Chondrocyte (in vitro differentiated cells): ENCODE measurements around the gene MRPL10. TPM values are rescaled to one million over a fixed set of nuclear protein-coding genes. Genes with fewer than 3 reads are reported as not detected.
"Not testable (repeated sequence)": the region's sequence is repeated elsewhere in the genome, so short reads cannot be mapped to it uniquely, and the experiment has no call there.

Source experiments
- DNase-seq: peaks from one replicate; pipeline ENCODE4 v3.0.0; 2021; ENCODE audit warnings: mixed read lengths, low spot score
- H3K27ac Mint-ChIP-seq: one replicate; pipeline ENCODE4 v1.8.0; 2021; ENCODE audit warnings: mild to moderate bottlenecking, moderate library complexity, mixed read lengths; ENCODE audit not compliant: unreplicated experiment
- H3K27me3 Mint-ChIP-seq: 2 replicates; pipeline ENCODE4 v1.8.0; 2021; ENCODE audit warnings: low read depth, mixed read lengths
- H3K36me3 Mint-ChIP-seq: 2 replicates; pipeline ENCODE4 v1.8.0; 2021; ENCODE audit warnings: low read depth, mixed read lengths
- H3K4me1 Mint-ChIP-seq: 2 replicates; pipeline ENCODE4 v1.8.0; 2021; ENCODE audit warnings: low read depth, mild to moderate bottlenecking, mixed read lengths
- H3K4me3 Mint-ChIP-seq: one replicate; pipeline ENCODE4 v1.8.0; 2021; ENCODE audit warnings: mild to moderate bottlenecking, moderate library complexity, mixed read lengths; ENCODE audit not compliant: unreplicated experiment
- H3K9me3 Mint-ChIP-seq: 2 replicates; pipeline ENCODE4 v1.8.0; 2021; ENCODE audit warnings: low read depth, mixed read lengths
- total RNA-seq: library from RNA; stranded (reverse); gene quantifications from 3 replicates; pipeline ENCODE4 v1.2.1, GENCODE V29; 2021
- TF ChIP-seq, protein P1 (sequence below): fragments of 200-600 bp; sonication (generic); IDR thresholded peaks from 2 replicates; pipeline ENCODE4 v1.5.0; 2021; ENCODE audit warnings: antibody characterized with exemption, mild to moderate bottlenecking, moderate library complexity

The MRPL10 gene
- total RNA-seq, 1 donor from 2014 or later: 25.4 TPM

DNA sequence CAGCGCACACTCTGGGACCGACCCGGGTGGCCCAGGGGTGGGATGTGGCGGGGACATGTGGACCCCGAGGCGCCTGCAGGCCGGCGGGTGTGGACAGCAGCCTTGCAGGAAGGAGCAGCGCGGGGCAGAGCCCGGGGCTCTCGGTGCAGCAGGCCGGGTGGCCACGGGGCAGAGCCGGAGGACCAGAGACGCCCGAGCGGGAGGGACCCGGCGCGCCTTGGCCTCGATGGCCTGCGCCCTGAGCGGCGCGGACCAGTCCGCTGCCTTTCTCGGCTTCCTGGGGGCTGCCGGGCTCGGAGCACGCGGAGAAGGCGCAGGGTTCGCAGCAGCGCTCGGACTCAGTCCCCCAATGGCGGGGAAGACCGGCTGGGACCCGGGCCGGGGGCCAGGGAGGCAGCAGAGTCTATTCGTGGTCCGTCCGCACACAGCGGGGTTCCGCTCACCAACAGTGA, 53.1 kb downstream of the MRPL10 start:
- Mint-ChIP-seq H3K4me1 (no peaks in the 10 kb centered on the region), H3K27me3 (peaks cover 59% of the 10 kb centered on the region), H3K9me3 (no peaks in the 10 kb centered on the region), H3K4me3 (no peak overlapping the region), H3K27ac (no peak overlapping the region), H3K36me3 (no peaks in the 10 kb centered on the region)
- TF ChIP-seq, protein P1, sequence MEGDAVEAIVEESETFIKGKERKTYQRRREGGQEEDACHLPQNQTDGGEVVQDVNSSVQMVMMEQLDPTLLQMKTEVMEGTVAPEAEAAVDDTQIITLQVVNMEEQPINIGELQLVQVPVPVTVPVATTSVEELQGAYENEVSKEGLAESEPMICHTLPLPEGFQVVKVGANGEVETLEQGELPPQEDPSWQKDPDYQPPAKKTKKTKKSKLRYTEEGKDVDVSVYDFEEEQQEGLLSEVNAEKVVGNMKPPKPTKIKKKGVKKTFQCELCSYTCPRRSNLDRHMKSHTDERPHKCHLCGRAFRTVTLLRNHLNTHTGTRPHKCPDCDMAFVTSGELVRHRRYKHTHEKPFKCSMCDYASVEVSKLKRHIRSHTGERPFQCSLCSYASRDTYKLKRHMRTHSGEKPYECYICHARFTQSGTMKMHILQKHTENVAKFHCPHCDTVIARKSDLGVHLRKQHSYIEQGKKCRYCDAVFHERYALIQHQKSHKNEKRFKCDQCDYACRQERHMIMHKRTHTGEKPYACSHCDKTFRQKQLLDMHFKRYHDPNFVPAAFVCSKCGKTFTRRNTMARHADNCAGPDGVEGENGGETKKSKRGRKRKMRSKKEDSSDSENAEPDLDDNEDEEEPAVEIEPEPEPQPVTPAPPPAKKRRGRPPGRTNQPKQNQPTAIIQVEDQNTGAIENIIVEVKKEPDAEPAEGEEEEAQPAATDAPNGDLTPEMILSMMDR: no peak
- no peak for DNase-seq

DNA sequence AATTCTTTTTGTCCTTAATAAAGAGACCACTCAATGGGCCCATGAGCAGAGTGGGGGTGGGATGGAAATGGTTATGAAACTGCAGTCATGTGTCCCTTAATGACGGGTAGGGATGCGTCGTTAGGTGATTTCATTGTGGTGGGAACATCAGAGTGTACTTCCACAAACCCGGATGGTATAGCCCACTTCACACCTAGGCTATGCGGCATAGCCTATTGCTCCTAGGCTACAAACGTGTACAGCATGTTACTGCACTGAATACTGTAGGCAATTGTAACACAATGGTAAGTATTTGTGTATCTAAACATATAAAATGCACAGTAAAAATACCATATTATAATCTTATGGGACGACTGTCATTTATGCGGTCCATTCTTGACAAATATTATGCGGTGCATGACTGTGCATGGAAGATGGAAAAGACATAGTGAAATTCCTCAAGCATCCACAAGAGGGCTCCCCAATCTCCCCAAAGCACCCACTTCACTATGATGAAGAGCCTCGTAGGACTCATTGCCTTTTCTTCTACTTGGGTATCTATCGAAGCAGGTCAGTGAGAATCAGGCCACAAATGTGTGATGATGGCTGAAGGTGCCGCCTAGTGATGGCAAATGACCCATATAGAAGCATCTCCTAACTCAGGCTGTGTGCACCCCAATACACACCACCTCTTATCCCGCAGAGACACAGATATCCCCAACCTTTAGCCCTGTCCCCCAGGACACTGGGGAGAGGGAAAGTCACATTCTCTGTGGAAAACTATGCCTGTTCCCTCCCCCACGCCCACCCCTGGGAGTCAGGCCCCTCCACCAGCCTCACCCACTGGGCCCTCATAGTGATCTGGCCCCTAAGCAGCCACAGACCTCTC, 54.8 kb downstream of the MRPL10 start:
- Mint-ChIP-seq H3K27ac (no peak overlapping the region), H3K9me3 (no peaks in the 10 kb centered on the region), H3K4me1 (no peaks in the 10 kb centered on the region), H3K36me3 (no peaks in the 10 kb centered on the region), H3K27me3 (peaks cover 50% of the 10 kb centered on the region), H3K4me3 (no peak overlapping the region)
- no peak for DNase-seq
- TF ChIP-seq, protein P1: peak; percentile 82

DNA sequence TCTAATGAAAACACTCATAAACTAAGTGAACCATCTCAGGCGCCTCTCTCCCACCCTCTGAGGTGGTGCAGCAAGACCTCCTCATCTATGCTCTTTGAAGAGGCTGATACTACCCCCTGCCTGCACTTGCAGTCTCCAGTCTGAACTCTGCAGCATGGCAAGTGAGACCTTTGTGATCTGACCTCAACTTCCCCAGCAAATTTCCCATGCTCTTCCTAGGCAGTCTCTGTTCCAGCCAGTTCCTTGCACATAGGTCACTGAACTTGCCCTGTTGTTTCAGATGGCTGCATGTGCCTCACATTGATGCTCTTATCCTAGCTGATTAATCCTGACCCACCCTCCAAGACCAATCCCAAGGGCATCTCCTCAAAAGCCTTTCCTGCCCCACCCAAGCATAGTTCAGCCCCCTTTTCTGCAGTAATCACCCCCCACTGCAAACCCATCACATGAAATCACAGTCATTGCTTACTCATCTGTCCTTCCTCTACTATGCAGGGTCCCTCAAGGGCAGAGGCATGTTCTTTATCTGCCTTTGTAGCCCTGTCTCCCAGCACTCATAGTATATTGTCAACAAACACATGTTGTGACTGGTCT, 56.3 kb downstream of the MRPL10 start:
- Mint-ChIP-seq H3K36me3 (peaks cover 2% of the 10 kb centered on the region), H3K27me3 (peaks cover 40% of the 10 kb centered on the region), H3K4me1 (no peaks in the 10 kb centered on the region), H3K9me3 (peaks cover 6% of the 10 kb centered on the region), H3K27ac (no peak overlapping the region), H3K4me3 (no peak overlapping the region)
- TF ChIP-seq, protein P1: no peak
- no peak for DNase-seq

DNA sequence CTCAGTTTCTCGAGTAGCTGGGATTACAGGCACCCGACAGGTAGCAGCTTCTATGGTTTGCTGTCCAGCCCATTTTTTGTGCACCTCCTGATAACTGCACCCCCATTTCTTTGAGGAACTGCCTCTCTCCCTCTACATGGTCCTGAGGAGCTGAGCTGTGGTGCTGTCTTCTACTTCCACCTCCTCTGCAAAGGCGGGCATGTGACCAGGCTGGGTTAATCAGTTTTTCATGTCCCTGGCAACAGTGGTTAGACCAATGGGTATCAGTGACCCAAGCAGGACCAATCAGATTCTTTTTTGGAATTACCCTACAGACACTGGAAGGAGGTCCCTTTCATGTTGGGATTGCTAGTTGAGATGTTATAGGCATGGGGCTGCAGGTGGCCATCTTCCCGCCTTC, 57.0 kb downstream of the MRPL10 start:
- Mint-ChIP-seq H3K9me3 (peaks cover 11% of the 10 kb centered on the region), H3K4me1 (no peaks in the 10 kb centered on the region), H3K36me3 (peaks cover 2% of the 10 kb centered on the region), H3K4me3 (no peak overlapping the region), H3K27me3 (peaks cover 39% of the 10 kb centered on the region), H3K27ac (no peak overlapping the region)
- TF ChIP-seq, protein P1: no peak
- DNase-seq: no peak

DNA sequence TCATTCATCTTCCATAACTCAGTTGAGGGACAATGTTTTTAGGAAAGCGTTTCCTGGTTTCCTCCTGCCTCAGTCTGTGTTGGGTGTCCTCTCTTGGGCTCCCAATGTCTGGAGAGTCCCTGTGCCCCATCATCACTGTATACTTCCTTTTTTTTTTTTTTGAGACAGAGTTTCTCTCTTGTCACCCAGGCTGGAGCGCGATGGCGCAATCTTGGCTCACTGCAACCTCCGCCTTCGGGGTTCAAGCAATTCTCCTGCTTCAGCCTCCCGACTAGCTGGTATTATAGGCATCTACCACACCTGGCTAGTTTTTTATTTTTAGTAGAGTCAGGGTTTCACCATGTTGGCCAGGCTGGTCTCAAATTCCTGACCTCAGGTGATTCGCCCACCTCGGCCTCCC, 57.7 kb downstream of the MRPL10 start:
- peaks cover 15% of the 10 kb centered on the region for H3K9me3 Mint-ChIP-seq
- not testable (repeated sequence) for H3K36me3 Mint-ChIP-seq, H3K27ac Mint-ChIP-seq, H3K4me3 Mint-ChIP-seq, DNase-seq, H3K4me1 Mint-ChIP-seq
- H3K27me3 Mint-ChIP-seq: peaks cover 44% of the 10 kb centered on the region

Other genes with a start within 250 kb of the MRPL10 start
- gene KPNB1, start 181.6 kb downstream of the MRPL10 start, total RNA-seq: 292 to 306 TPM (median 298 TPM) in 3 replicates
- gene TBKBP1, start 137.4 kb downstream of the MRPL10 start, total RNA-seq: 11.3 to 13.6 TPM (median 12.6 TPM) in 3 replicates
- not detected in 3 replicates for gene TBX21, start 98.3 kb downstream of the MRPL10 start, total RNA-seq
- 17.4 to 28.1 TPM (median 20.3 TPM) in 3 replicates for gene OSBPL7, start 9.7 kb downstream of the MRPL10 start, total RNA-seq
- gene LRRC46, start 129 bp upstream of the MRPL10 start, total RNA-seq: 0.35 to 0.65 TPM in 2 of 3 replicates, not detected in the other
- 14.9 to 32.9 TPM (median 15.7 TPM) in 3 replicates for gene SCRN2, start 9.7 kb upstream of the MRPL10 start, total RNA-seq
- gene SP6, start 19.6 kb upstream of the MRPL10 start, total RNA-seq: 0.05 to 0.15 TPM (median 0.08 TPM) in 3 replicates
- 13.5 to 16.8 TPM (median 16.0 TPM) in 3 replicates for gene SP2, start 64.7 kb upstream of the MRPL10 start, total RNA-seq
- gene PNPO, start 110.0 kb upstream of the MRPL10 start, total RNA-seq: 6.3 to 9.0 TPM (median 8.2 TPM) in 3 replicates
- gene PRR15L, start 126.3 kb upstream of the MRPL10 start, total RNA-seq: not detected in 3 replicates
- 99.2 to 123 TPM (median 105 TPM) in 3 replicates for gene CDK5RAP3, start 139.6 kb upstream of the MRPL10 start, total RNA-seq
- gene COPZ2, start 206.3 kb upstream of the MRPL10 start, total RNA-seq: 157 to 228 TPM (median 219 TPM) in 3 replicates
- gene NFE2L1, start 216.8 kb upstream of the MRPL10 start, total RNA-seq: 290 to 445 TPM (median 444 TPM) in 3 replicates